Effector memory CD8-positive, alpha-beta T cell (primary cell): Measurements from ENCODE around the gene REC114.

Experiments
- ATAC-seq: fragments of 150-1000 bp; cut with Tn5 transposase; replicated peaks from 2 replicates; pipeline ENCODE4 v1.10.0; 2021; ENCODE audit warnings: mild to moderate bottlenecking, moderate library complexity
- DNase-seq, 3 experiments: peaks; one replicate each; pipeline ENCODE4 v3.0.0; 2021
- H3K27ac Mint-ChIP-seq, 2 donors: one replicate each; pipeline ENCODE4 v1.8.0; 2022; ENCODE audit warnings: mild to moderate bottlenecking in 2 of 2, mixed read lengths in 2 of 2, moderate library complexity in 2 of 2
- H3K27me3 Mint-ChIP-seq, 2 donors: one replicate each; pipeline ENCODE4 v1.8.0; 2022; ENCODE audit warnings: mixed read lengths in 2 of 2
- H3K36me3 Mint-ChIP-seq: one replicate; pipeline ENCODE4 v1.8.0; 2022; ENCODE audit warnings: mild to moderate bottlenecking, moderate library complexity, mixed read lengths; ENCODE audit not compliant: insufficient read depth
- H3K4me1 Mint-ChIP-seq, 2 donors: one replicate each; pipeline ENCODE4 v1.8.0; 2022; ENCODE audit warnings: low read depth in 2 of 2, mixed read lengths in 2 of 2
- H3K4me3 Mint-ChIP-seq, 2 donors: one replicate each; pipeline ENCODE4 v1.8.0; 2022; ENCODE audit warnings: mild to moderate bottlenecking in 2 of 2, mixed read lengths in 2 of 2, moderate library complexity in 2 of 2
- H3K9me3 Mint-ChIP-seq, 2 donors: one replicate each; pipeline ENCODE4 v1.8.0; 2022; ENCODE audit warnings: mixed read lengths in 2 of 2

REC114 gene

DNA sequence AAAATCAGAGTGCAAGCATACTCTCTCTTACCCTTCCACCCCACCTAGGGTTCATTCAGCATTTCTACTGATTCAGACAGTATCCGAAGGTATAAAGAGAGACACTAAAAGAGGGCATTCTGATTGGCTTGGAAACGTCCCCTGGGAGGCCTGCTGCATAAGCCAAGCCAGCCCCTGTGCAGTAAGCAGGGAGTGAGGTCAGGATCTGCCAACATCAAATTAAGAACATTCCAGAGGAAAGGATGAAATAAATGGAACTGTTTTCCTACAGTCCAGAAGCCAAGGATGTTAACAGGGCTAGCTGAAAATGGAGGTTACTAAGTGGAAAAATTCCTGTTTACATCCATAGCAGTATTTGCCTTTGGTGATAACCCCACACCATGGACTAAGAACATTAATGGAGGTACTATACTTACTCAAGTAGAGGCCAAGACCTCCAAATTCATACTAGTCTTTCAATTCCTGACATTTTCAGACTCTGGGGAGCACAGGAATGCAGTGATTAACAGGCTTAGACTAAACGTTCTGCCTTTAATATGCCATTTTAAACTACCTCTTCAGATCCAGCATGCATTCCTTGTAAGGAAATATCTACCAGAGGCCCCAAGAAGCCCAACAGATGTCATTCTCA, 155.7 kb downstream of the REC114 start:
- Mint-ChIP-seq H3K4me3 (no peak overlapping the region), H3K27ac (no peak overlapping the region), H3K27me3 (no peaks in the 10 kb centered on the region), H3K9me3 (no peaks in the 10 kb centered on the region), H3K4me1 (peaks cover 31 to 47% of the 10 kb centered on the region in 2 donors), H3K36me3 (peaks cover 2% of the 10 kb centered on the region)
- no peak for DNase-seq
- no peak for ATAC-seq

DNA sequence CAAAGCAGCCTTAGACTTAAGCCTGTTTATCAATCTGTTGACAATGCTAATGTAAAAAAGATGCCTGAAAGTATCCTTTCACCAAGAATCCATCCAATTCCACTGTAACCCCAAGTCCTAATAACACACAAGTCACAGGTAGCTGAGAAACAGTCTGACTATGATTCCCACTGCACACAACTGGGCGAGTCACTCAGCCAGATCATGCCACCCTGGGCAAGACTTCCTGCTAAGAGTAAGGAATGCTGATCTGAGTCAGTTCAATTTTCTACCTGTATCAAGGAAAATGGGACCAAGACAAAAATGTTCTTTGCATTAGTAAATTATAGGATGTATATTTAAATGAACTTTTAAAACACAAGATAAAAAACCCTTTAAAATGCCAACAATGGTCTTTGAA, 157.0 kb downstream of the REC114 start:
- H3K9me3 Mint-ChIP-seq: no peaks in the 10 kb centered on the region
- DNase-seq: no peak
- peaks cover 32 to 50% of the 10 kb centered on the region in 2 donors for H3K4me1 Mint-ChIP-seq

DNA sequence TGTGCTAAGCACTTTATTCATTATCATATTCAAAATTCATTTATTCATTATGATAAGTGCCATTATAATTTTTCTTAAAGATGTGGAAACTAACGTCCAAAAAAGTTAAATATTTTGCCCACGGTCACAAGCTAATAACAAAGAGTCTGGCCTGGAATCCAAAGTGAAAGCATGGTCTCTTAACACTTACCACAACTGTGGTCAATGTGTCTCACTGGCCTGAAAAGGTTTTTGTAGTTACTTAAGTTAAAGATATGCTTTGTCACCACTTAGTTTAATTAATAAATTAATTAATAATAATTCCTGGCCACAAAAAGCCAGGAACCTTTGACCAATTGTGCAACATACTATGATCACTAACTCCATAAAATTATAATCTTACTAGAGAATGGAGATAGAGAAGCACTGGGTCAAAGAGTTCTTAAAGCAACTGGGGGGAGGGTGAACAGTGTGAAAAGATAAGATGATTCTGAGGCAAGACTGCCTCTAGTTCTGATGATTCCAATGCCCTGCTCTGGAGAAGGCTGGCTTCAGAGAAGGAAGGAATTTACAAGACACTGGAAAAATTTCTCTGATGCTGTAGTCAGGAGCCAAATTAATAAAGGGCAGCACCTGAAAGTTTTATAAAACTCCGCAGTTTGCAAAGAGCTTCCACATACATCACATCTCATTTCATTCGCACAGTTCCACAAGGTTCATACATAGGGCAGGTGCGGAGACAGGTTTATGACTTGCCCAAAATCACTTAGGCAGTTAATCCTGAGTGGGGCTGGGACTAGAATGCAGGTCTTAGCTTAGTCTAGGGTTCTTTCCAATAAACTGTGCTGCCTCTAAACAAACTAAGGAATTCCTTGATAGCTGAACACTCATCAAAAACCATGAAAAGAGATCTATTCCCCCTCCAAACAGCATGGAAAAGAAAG, 157.7 kb downstream of the REC114 start:
- Mint-ChIP-seq H3K4me1 (peaks cover 37 to 50% of the 10 kb centered on the region in 2 donors), H3K27me3 (no peaks in the 10 kb centered on the region), H3K4me3 (no peak overlapping the region), H3K27ac (no peak overlapping the region), H3K9me3 (no peaks in the 10 kb centered on the region), H3K36me3 (peaks cover 2% of the 10 kb centered on the region)
- DNase-seq (no peak), ATAC-seq (no peak)

More for the DNA sequence above, 157.0 kb downstream of the REC114 start:
- H3K27me3 Mint-ChIP-seq: no peaks in the 10 kb centered on the region
- H3K36me3 Mint-ChIP-seq: peaks cover 2% of the 10 kb centered on the region
- no peak overlapping the region for H3K27ac Mint-ChIP-seq
- no peak overlapping the region for H3K4me3 Mint-ChIP-seq
- no peak for ATAC-seq

DNA sequence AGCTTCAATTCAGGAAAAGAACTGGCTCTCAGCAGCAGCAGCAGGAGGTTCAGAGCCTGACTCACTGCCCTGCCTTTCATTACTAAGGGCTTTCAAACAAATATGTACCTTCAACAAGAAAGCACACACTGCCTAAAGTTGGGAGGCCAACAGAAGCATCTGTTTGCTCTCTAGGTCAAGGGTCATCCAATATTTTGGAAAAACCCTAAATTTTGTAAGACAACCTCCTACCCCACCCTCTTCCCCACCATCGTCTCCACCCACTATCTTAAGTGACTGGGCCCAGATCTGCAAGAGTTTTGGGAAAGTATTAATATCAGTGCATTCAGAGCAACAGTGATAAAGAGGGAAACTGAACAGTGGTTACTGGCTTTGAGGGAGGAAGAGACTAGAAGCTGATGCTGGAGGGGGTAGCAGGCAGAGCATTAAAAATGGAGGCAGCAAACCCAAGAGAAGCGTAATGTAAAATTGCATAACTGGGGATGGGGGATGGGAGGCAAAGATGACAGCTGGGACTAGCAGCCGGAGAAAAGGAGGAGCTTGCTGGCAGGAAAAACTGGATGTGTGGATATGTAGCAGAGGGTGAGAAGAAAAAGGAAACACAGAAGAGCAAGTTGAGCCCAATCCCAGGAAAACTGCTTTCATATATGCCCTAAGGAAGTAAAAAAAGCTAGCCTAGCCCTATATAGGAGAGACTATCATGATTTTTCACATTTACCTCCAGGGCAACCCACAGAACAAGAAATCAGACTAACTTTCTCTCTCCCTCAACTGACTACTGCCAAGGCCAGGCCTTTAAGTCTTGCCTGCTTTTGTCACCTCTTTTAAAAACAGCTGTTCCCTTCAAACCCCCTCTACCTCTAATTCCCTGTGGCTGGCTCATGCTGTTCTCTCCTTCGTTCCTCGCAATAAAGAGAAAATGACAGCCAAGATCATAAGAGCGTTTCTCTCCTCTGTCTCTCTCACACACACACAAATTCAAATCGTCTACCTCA, 158.8 kb downstream of the REC114 start:
- no peak overlapping the region for H3K4me3 Mint-ChIP-seq
- no peak overlapping the region for H3K27ac Mint-ChIP-seq
- DNase-seq (no peak), ATAC-seq (no peak)
- H3K4me1 Mint-ChIP-seq: peaks cover 30 to 48% of the 10 kb centered on the region in 2 donors
- peaks cover 2% of the 10 kb centered on the region for H3K36me3 Mint-ChIP-seq
- H3K9me3 Mint-ChIP-seq: no peaks in the 10 kb centered on the region
- no peaks in the 10 kb centered on the region for H3K27me3 Mint-ChIP-seq

DNA sequence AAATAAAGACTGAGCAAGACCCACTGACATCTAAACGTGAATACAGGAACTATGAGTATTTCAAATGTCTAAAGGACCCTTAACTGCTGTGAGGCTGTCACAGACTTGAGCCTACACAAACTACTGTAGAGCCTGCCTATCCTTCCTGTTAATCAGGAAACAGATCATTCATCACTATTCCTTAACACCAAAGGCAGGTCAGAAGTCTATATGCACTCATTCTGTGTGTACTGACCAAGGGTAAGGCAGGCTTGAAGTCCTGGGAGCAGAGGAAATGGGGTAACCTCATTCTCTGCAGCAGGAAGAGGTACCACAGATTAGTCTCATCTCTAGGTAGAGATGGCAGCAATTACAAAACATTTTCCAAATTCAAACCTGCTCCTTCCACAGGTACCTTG, 159.5 kb downstream of the REC114 start:
- Mint-ChIP-seq H3K4me3 (no peak overlapping the region), H3K27ac (no peak overlapping the region), H3K9me3 (no peaks in the 10 kb centered on the region), H3K27me3 (no peaks in the 10 kb centered on the region), H3K36me3 (peaks cover 2% of the 10 kb centered on the region), H3K4me1 (peaks cover 33 to 49% of the 10 kb centered on the region in 2 donors)
- DNase-seq (no peak), ATAC-seq (peak; percentile 31)

DNA sequence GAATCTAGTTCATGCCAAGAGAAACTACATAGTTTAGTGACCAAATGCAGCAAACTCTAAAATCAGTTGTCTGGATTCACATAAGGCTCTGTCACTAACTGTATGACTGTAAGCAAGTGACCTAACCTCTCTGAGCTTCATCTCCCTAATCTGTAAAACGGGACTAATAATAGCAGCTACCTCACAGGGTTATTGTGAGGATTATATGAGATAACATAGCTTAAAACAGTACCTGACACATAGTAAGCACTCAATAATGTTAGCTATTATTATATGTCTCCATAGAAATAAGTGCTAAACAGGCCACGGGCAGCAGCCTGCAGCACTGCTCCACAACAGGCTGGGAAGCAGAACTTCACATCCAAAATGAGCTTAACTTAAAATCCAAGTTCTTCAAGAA, 160.0 kb downstream of the REC114 start:
- no peaks in the 10 kb centered on the region for H3K27me3 Mint-ChIP-seq
- peaks cover 2% of the 10 kb centered on the region for H3K36me3 Mint-ChIP-seq
- DNase-seq (no peak), ATAC-seq (no peak)
- H3K9me3 Mint-ChIP-seq: no peaks in the 10 kb centered on the region
- peak overlapping the region in 1 of 2 donors; percentile 53 for H3K27ac Mint-ChIP-seq
- no peak overlapping the region for H3K4me3 Mint-ChIP-seq
- H3K4me1 Mint-ChIP-seq: peaks cover 35 to 49% of the 10 kb centered on the region in 2 donors

DNA sequence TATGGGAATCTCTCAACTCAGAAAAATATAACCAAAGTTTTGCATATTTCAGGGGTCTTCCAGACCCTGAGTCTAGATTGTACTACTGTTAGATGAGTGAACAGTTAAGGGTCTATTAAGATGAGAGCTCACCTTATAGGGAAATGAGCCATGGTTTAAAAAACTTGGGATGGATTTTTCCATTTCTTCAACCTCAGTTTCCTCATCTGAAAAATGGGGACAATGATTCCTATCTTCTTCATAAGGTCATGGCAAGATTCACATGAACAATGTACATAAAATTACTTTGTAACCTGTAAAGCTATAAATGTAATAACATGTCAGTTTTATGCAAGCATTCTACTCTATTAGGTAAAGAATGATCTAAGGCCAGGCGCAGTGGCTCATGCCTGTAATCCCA, 161.5 kb downstream of the REC114 start:
- Mint-ChIP-seq H3K4me1 (peaks cover 35 to 47% of the 10 kb centered on the region in 2 donors), H3K4me3 (no peak overlapping the region), H3K27me3 (no peaks in the 10 kb centered on the region), H3K9me3 (no peaks in the 10 kb centered on the region), H3K36me3 (peaks cover 2% of the 10 kb centered on the region), H3K27ac (no peak overlapping the region)
- DNase-seq (no peak), ATAC-seq (no peak)

DNA sequence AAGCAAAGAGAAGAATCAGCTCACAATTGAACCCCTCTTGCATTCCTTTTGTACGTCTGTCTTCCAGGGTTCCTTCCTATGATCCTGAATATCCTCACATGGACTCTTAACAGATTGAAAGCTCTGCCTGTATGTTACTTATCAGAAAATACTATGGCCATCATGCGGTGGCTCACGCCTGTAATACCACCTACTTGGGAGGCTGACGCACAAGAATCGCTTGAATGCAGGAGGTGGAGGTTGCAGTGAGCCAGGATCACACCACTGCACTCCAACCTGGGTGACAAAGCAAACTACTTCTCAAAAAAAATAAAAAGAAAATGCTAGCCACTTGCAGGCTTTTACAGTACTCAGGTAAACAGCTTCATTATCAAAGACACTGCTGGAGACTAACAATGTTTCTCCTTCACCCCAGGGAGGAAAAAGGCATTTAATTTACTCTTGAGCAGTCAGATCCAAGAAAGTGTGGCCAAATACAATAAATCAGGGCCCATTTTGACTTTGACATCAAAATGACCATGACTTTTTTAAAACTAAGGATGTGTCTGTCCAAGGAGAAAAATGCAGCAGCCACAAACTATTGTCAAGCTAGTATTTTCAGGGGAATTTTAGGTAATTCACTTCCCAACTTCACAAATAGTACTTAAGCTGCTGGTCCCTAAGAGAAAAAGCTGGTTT, 162.9 kb downstream of the REC114 start:
- no peaks in the 10 kb centered on the region for H3K27me3 Mint-ChIP-seq
- ATAC-seq (no peak), DNase-seq (no peak)
- H3K9me3 Mint-ChIP-seq: no peaks in the 10 kb centered on the region
- peaks cover 35 to 44% of the 10 kb centered on the region in 2 donors for H3K4me1 Mint-ChIP-seq
- H3K36me3 Mint-ChIP-seq: peaks cover 2% of the 10 kb centered on the region
- H3K4me3 Mint-ChIP-seq: no peak overlapping the region
- peak overlapping the region in 1 of 2 donors; percentile 33 for H3K27ac Mint-ChIP-seq

DNA sequence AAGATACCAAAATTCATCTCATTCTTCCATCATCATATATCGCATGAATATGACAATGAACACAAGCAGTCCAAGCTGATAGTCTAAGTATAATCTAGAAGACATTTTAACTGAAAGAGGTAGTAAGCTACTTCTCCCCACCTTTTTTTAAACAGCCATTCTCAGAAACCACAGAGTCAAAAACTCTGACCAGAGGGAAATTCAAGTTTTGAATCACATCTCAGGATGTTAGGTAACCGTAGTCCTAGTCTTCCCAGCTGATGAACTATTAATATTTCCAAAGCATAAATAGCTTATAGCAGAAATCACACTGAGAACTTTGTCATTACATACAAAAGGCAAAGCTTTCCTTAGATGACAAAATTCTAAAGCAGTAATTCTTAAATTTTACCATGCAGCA, 164.4 kb downstream of the REC114 start:
- Mint-ChIP-seq H3K27ac (no peak overlapping the region), H3K4me3 (no peak overlapping the region), H3K9me3 (no peaks in the 10 kb centered on the region), H3K27me3 (no peaks in the 10 kb centered on the region), H3K36me3 (peaks cover 2% of the 10 kb centered on the region), H3K4me1 (peaks cover 42 to 54% of the 10 kb centered on the region in 2 donors)
- DNase-seq (no peak), ATAC-seq (no peak)

DNA sequence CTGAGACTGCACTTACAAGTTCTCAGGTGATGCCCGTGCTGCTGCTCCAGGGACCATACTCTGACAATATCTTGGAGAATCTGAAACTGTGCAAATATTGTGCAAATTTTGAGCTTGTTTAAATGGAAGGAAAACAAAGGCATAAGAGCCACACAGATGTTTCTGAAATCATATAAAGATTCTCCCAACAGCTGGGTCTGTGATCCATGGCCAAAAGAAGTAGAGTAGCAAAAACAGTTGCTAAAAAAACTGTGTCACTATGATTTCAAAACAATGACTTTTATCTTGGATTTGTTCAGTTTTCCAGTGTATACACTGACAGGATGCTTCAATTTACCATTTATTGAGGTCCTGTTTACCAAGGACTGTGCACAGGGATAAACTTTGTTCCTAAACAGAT, 164.9 kb downstream of the REC114 start:
- Mint-ChIP-seq H3K27me3 (no peaks in the 10 kb centered on the region), H3K27ac (no peak overlapping the region), H3K4me1 (peaks cover 41 to 54% of the 10 kb centered on the region in 2 donors), H3K36me3 (peaks cover 2% of the 10 kb centered on the region), H3K9me3 (no peaks in the 10 kb centered on the region), H3K4me3 (no peak overlapping the region)
- no peak for DNase-seq
- ATAC-seq: no peak

DNA sequence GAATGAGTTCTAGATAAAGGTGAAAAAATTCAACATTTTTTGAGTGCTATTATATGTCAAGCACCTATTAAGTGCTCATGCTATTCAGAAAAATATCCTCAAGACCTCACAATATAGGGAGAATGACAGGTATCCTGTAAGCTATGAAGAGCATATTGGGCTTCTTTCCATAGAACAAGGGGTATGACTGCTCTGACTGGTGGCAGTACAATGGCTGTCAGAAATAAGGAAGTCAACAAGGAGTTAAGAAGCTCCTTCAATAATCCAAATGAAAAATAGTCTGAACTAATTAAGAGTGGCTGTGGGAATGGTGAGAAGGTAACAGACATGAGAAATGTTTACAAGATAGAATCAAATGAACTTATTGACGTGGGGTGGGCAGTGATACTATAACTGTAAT, 165.5 kb downstream of the REC114 start:
- no peak for DNase-seq
- H3K9me3 Mint-ChIP-seq: no peaks in the 10 kb centered on the region
- peaks cover 2% of the 10 kb centered on the region for H3K36me3 Mint-ChIP-seq
- no peak overlapping the region for H3K4me3 Mint-ChIP-seq
- H3K27me3 Mint-ChIP-seq: no peaks in the 10 kb centered on the region
- ATAC-seq: no peak
- peaks cover 36 to 57% of the 10 kb centered on the region in 2 donors for H3K4me1 Mint-ChIP-seq
- H3K27ac Mint-ChIP-seq: peak overlapping the region in 1 of 2 donors; percentile 1

DNA sequence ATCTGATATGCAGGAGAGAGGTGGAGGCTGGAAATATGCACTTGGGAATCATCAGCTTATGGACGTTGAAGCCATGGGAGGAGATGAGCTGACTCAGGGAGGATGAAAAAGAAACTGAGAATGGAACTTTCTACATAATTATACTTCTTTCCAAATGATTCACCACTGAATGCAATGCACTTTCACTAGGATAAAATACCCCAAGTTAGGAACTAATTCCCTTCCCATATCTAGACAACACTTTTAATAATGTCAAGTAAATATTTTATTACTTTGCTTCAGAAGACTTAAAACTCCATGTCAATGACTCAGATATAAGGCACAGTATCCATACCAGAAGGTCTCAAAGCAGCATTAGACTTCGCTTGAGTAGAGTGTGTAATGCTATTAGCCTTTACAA, 166.0 kb downstream of the REC114 start:
- no peaks in the 10 kb centered on the region for H3K27me3 Mint-ChIP-seq
- peaks cover 36 to 55% of the 10 kb centered on the region in 2 donors for H3K4me1 Mint-ChIP-seq
- H3K4me3 Mint-ChIP-seq: no peak overlapping the region
- no peak for ATAC-seq
- DNase-seq: no peak
- H3K36me3 Mint-ChIP-seq: peaks cover 2% of the 10 kb centered on the region
- H3K27ac Mint-ChIP-seq: peak overlapping the region in 1 of 2 donors; percentile 1
- no peaks in the 10 kb centered on the region for H3K9me3 Mint-ChIP-seq
